LNCaP clone FGC (cell line): ENCODE results near the gene MRPL37.

Experiments
- DNase-seq: peaks from one replicate; pipeline ENCODE4 v3.0.0-alpha.2; 2011; ENCODE audit warnings: low read depth
- H3K4me3 ChIP-seq: 2 replicates; pipeline ENCODE4 v1.5.1; 2011; ENCODE audit warnings: mild to moderate bottlenecking, low read depth, low read length, control low read depth
- TF ChIP-seq, protein P1 (sequence below): IDR thresholded peaks from 2 replicates; pipeline ENCODE4 v1.5.1; 2012; ENCODE audit warnings: mild to moderate bottlenecking; ENCODE audit not compliant: control insufficient read depth, insufficient read depth; ENCODE audit errors: extremely low read depth

The MRPL37 gene

DNA sequence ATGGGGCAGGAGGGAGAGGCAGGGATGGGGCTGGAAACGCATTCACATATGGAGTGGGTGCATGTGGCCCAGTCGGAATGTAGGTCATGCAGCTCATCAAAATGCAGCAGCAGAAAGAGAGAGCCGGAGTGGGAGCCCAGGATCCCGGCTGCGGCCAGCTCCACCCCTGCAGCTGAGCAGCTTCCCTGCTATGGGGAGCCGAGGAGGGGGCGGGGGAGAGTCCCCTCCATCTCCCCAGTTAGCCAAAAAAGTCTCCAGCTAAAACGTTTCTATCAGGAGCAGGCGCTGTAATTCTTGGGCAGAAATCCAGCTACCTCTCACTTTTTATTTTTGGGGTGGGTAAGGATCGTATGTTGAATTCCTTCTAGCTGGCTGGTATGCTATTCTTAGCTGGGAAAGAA is 39.7 kb downstream of the MRPL37 start:
- TF ChIP-seq, protein P1, sequence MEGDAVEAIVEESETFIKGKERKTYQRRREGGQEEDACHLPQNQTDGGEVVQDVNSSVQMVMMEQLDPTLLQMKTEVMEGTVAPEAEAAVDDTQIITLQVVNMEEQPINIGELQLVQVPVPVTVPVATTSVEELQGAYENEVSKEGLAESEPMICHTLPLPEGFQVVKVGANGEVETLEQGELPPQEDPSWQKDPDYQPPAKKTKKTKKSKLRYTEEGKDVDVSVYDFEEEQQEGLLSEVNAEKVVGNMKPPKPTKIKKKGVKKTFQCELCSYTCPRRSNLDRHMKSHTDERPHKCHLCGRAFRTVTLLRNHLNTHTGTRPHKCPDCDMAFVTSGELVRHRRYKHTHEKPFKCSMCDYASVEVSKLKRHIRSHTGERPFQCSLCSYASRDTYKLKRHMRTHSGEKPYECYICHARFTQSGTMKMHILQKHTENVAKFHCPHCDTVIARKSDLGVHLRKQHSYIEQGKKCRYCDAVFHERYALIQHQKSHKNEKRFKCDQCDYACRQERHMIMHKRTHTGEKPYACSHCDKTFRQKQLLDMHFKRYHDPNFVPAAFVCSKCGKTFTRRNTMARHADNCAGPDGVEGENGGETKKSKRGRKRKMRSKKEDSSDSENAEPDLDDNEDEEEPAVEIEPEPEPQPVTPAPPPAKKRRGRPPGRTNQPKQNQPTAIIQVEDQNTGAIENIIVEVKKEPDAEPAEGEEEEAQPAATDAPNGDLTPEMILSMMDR = no peak
- DNase-seq = no peak
- H3K4me3 ChIP-seq = no peak overlapping the region

DNA sequence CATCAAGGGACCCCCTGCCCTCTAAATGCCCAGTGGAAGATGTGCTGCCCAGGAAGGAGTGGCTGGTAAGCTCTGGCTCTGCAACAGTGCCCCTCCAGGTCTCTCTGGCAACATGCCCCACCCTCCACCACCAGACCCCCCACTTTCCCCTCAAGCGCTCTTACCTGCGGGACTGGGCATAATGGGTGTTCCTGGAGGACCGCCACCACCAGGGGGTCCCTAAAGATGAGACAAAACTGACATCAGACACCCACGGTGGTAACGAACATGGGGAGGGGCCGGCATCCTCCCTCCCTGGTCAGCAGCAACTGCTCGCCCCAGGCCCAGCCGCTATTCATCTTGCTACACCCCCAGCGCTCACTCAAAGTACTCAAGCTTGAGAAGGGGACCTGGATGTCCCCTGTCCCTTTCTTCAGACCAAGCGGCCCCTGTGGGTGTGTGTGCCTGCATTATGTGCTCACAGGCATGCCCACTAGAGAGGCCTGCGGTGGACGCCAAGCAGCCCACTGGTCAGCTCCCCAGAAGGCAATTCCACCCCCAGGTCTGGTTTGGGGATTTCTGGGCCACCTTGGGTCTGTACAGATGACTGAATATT is 40.9 kb downstream of the MRPL37 start:
- no peak for DNase-seq
- TF ChIP-seq, protein P1 = no peak
- H3K4me3 ChIP-seq = no peak overlapping the region

DNA sequence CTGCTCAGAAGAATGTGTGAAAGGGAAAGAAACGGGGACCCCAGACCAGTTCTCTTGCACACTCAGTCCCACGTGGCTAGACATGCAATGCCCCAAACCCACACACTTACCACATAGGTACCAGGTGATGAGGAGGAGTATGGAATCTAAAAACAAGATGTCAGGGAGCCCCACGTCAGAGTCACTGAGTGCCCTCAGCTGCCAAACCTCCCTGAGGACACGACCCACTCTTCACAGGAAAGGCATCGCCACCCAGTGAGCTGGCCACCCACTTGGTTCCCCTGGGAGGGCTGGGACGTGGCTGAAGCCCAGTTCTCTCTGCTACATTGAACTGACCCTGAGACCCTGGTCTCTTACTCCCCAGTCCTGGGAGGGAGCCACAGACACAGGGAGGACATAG is 41.4 kb downstream of the MRPL37 start:
- DNase-seq = no peak
- TF ChIP-seq, protein P1 = no peak

DNA sequence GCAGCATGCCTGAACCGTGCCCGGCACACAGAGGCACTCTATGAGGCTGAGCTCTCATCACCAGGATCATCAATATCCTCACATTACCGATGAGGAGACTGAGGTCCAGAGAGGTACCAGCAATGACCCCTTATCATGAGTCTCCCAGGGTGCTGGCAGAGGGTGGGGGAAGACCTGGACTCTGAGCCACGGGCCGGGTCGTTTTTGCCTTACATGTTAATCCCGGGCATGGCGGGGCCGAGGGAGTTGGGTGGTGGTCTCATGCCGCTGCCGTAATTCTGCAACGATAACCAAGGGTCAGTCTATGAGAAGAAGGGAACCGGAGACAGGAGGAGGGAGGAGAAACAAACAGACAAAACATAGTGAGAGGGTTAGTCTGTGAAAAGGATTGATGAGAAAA is 43.1 kb downstream of the MRPL37 start:
- TF ChIP-seq, protein P1 = no peak
- no peak for DNase-seq
- no peak overlapping the region for H3K4me3 ChIP-seq

More for the DNA sequence above, 41.4 kb downstream of the MRPL37 start:
- H3K4me3 ChIP-seq = no peak overlapping the region

DNA sequence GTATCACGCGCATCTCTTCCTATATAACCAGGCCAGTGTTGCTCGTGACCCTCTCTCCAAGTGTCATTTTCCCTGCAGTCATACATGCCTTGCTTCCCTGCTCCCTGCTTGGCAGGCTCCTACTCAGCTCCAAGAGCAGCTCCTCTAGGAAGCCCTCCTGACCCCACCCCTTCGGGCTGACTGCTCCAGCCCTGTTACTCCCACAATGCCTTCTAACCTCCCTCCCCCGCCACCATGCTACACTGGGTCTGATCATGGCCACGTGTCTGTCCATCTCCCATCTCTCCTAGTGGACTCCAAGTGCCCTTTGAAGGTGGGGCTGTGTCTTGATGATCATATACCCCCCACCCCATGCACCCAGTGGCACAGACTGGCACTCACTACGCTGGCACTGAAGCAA is 44.7 kb downstream of the MRPL37 start:
- TF ChIP-seq, protein P1 = no peak
- no peak for DNase-seq

DNA sequence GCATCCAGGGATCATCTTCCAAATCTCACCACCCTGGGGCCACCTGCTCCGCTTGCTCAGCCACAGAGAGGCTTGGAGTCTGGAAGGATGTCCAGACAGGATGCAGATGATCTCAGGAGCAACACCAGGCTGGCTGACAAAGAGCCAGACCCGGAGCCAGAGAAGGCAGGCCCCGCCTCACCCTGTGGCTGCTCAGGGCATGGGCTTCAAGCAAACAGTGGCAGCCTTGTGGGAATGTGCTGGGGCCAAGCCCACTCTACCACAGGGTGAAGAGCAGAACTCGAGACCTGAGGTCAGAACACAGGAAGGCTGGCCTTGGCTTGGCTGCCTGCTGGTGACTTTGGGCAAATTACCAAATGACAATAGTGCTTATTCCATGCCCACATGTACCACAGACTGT is 45.5 kb downstream of the MRPL37 start:
- DNase-seq = no peak
- TF ChIP-seq, protein P1 = no peak
- no peak overlapping the region for H3K4me3 ChIP-seq

More for the DNA sequence above, 44.7 kb downstream of the MRPL37 start:
- H3K4me3 ChIP-seq = no peak overlapping the region

DNA sequence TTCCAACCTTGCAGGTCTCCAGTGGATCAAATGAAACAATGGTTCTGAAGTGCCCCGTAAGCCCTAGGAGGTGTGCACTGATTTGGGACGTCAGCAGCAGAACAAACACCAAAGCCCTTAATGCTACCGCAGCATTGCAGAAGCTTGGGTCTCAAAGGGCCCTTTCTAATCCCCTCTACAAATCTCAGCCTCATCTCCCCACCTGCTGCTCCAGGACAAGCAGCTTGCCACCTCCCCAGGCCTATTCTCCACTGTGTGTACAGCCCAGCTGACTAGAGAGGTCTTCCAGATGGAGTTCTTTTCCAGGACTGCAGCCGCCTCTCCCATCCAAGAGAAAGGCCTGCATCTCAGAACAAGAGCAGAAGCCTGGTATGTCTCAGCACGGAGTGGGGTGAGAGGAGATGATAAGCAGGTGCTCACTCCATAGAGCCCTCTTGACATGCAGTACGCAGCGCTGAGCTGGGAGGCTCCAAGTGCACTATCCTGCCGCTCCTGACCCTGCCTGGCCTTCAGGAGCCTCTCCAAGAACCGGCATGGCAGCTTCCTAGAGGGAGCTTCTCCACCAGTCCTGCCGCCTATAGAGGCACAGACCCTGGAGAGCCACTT is 46.3 kb downstream of the MRPL37 start:
- no peak overlapping the region for H3K4me3 ChIP-seq
- TF ChIP-seq, protein P1 = no peak
- no peak for DNase-seq
